NCI-H1417 (cell line): ENCODE data around the gene POTEC.
"Not testable (repeated sequence)": the region's sequence is repeated elsewhere in the genome, so short reads cannot be mapped to it uniquely, and the experiment has no call there.

Experiments
- DNase-seq, 3 experiments: peaks; one replicate each; lab custom pipeline; 2025; lab: John Stamatoyannopoulos, UW

POTEC gene

DNA sequence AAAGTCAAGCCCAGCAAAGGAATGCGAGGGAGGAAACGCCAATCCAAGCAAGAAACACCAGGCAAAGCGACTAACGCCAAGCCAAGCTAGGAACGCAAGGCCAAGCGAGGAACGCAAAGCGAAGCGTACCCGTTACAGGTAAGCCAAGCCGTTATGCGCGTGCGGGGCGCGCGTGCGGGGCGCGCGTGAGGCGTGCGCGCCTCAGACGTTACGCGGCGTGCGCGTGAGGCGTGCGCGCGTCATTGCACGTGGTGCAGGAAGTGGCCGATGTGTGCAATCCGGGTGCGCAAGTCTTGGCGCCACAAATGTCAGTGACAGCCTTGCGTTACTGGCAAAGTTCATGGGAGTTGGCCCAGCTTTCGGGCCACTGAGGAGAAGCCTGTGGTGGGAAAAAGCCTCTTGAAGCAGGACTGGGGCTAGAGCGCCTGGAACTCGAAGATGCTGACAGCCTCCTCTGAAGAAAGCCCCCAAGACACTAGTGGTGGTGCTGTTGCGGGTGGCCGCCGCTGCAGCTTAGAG is at the start of gene POTEC:
Gene POTEC (minus strand): TSS at position 155 of the 519 bp plus-strand sequence. CDS start 454 bp downstream, outside the sequence.
- DNase-seq: not testable (repeated sequence)

DNA sequence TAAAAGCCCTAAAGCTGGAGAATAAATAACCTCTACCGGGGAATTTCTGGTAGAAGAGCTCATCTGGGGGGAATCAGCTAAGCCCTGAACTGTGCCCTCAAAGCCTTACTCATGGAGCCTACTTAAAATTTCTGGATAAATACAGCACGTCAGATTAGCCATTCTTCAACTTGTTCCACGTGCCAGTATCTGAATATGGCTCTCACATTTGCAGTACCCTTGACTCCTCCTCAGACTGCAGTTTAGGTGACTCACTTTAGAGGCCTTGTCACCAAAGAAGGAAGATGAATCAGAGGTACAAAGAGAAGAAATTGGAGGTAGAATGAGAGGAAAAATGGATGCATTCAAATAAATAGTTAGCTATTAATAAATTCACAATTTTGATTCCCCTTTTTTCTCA is 34.6 kb upstream of the POTEC start:
- no peak for DNase-seq

DNA sequence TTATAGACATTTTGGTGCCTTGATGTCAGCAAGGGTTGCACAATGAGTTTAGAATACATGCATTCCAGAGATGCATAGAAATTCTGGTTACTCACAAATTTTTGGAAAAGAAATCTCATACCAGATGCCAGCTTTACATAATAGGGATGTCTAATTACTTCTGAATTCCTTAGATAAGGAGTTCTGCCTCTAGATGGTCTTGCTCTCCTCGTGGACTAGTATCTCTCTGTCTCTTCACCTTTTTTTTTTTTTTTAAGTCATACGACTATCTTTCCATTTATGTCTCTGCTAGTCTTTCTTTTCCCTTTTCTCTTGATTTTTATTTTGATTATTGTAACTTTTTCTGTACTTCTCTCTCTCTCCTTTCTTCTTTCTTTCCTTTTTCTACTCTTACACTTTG is 16.1 kb upstream of the POTEC start:
- DNase-seq: not testable (repeated sequence)

DNA sequence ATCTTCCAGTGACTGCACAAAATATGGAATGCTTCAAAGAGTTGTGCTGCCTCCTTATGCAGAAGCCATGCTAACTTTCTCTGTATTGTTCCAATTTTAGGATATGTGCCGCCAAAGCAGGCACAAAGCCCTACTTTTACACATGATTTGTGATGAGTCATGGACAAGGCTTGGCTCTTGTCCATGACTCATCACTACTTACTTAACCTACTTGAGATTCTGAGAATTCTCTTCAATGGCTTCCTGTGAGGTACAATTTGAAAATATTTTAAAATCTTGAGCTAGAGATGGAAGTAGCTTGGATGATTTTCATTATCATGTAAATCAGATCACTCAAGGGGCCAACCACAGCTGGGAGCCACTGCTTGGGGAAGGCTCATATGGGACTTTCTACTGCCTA is 11.7 kb downstream of the POTEC start:
- not testable (repeated sequence) for DNase-seq

DNA sequence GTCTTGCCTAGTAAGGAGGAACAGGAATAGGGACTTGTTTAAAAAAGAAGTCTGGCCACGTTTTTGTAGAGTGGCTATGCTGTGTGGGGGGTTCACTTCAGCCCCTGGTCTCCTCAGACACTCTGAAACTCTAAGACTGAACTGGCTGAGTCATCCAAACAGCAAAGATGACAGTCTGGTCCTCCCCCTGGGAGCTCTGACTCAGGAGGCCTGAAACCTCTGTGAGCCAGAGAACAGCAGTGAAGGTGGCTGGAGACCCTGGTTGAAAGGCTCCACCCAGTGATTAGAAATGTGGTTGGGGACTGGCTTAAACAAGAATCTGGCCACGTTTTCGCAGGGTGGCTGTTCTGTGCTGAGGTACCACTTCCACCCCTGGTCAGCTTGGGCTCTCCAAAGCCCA is 32.7 kb downstream of the POTEC start:
- DNase-seq: not testable (repeated sequence)

DNA sequence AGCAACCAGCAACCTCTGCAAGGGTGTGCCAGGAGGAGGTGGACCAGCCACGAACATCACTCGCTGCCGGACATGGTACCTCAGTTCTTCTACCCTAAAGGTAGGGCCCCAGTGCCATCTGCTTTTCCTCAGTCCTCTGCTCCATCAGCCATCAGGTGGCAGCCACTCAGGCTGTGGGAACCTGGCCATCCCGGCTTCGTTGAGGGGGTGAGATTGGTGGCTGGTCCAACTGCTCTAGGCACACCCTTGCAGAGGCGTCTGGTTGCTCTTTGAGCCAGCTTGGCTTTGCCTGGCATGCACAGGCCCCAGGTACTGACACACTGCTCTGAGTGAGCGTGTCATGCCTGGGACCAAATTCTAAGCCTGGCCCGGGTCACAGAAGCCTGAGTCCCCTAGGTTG is 39.7 kb downstream of the POTEC start:
- not testable (repeated sequence) for DNase-seq

DNA sequence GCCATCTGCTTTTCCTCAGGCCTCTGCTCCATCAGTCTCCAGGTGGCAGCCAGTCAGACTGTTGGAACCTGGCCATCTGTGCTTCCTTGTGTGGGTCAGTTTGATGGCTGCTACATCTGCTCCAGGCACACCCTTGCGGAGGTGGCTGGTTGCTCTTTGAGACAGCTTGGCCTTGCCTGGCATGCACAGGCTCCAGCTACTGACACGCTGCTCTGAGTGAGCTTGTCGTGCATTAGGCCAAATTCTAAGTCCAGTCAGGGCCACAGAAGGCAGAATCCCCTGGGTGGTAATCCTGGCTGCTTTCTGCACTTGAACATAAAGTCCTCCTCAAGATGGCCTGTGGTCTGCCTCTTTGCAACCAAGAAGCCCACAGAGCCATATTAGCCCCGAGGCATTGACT is 41.5 kb downstream of the POTEC start:
- not testable (repeated sequence) for DNase-seq

DNA sequence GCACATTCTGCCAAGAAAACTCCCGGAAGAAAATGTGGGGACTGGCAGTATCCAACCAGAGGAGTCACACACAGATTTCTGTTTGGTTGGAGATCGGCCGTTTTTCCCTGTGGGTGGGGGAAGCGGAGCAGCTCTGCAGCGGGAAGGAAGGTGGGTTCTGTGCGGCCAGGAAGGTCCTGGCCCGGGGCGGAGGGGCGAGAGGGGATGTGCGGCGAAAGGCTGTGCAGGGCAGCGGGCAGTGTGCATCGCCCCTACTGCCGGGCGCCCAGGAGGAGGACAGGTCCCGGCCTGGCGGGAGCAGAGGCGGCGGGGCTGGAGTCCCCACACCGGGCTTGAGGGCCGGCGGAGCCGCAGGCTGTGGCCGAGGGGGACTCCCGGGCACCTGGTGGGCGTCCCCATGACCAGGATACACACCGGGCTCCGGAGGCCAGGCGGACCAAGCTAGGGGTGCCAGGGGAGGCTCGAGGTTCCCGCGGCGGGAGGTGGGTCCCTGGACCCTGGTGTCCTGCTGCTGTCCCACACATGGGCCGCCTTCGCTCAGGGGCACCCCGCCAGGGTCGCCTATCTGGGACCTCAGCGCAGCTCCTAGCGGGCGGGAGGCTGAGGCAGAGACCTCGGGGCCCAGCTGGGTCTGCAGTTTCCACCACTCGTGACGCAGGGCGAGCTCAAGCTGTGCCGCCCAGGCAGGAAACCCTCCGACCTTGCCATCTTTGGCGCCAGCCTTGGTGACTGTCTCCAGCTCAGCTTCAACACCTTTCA is 54.0 kb downstream of the POTEC start:
- DNase-seq: not testable (repeated sequence)

DNA sequence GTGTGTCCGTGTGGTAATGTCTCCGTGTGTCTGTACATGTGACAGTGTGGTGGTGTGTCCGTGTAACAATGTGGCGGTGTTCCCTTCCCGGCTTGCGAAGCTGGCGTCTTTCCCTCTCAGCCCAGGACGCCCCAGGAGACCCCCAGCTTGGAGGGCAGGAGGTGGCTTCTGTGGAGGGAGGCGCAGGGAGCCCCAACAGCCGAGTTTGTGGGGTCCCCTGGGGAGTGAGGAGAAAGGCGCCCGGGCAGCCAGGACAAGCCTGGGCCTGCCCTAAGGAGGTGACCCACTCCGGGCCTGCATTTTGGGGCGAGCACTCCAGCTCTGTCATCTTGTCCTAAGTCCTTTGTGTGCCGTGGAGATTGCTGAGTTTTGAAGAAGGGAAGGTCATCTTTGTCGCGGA is 54.6 kb downstream of the POTEC start:
- not testable (repeated sequence) for DNase-seq

DNA sequence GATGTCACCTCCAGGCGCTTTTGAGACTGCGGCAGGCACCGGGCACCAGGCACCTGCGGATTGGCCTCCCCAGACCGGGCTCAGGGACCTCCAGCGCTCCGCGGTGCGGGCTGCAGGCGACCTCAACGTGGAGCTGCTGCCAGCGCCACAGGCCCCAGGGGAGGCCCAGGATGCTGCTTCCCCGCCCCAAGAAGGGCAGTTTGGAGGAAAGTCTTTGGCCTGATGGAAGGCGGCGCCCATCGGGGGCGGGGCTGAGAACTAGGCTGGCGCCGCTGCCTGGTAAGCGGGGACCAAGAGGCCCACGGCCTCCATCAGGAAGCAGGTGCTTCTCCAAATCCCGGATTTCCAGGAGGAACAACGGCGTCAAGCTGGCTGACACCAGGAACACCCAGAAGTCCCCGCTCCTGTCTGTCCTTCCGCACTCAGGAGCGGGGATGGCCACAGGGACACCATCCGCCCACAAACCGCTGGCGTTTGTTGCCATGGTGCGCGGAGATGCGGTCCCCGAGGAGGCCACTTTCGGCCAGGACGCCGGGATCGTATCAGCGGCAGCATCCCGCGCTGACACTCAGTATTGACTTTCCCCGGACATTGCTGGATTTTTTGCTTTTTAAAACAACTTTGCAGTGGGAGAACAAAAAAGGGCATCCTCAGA is 56.3 kb downstream of the POTEC start:
- DNase-seq: not testable (repeated sequence)

DNA sequence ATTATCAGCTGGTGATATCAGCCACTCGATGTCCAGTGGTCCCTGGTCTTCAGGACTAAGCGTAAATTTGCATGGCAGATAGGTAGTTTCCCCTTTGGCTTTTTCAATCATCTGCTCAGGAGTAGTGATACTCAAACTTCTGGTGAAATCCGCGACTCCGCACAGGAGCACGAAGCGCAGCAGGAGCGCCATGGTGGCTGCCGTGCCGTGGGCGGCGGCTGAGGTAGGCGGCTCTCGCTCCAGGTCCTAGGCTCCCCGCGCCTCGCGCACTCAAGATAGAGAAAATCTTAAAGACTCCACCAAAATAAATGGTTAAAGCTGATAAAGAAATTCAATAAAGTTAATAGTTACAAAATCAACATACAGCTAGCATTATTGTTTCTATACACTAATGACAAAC is 64.3 kb downstream of the POTEC start:
- not testable (repeated sequence) for DNase-seq

DNA sequence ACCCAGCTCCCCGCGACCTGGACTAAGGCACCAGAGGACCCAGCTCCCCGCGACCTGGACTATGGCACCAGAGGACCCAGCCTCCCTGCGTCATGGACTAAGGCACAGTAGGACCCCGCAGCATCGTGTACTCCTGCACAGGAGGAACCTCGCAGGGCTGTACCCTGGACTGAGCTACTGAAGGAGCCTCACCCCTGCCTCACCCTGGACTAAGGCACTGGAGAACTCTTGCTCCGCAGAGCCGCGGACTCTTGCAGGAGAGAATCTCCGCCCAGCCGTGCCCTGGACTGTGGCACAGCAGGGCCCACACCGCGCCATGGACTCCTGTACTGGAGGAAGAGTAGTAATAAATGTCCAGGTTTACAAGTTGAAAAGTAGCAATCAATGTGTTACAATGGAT is 67.9 kb downstream of the POTEC start:
- not testable (repeated sequence) for DNase-seq

DNA sequence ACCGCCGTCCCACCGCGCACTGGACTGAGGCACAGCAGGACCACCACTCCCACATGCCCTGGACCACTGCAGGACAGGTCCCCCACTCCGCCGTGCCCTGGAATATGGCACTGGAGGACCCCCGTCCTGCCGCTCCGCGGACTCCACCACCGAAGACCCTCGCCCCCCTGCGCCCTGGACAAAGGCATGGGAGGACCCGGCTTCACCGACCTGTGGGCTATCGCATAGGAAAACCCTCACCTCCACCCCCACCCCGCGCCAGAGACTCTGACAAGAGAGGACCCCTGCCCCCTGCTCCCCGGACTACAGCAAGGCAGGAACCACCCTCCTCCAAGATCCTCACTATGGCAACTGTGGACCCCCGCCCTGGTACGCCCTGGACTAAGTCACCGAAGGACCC is 68.6 kb downstream of the POTEC start:
- not testable (repeated sequence) for DNase-seq

DNA sequence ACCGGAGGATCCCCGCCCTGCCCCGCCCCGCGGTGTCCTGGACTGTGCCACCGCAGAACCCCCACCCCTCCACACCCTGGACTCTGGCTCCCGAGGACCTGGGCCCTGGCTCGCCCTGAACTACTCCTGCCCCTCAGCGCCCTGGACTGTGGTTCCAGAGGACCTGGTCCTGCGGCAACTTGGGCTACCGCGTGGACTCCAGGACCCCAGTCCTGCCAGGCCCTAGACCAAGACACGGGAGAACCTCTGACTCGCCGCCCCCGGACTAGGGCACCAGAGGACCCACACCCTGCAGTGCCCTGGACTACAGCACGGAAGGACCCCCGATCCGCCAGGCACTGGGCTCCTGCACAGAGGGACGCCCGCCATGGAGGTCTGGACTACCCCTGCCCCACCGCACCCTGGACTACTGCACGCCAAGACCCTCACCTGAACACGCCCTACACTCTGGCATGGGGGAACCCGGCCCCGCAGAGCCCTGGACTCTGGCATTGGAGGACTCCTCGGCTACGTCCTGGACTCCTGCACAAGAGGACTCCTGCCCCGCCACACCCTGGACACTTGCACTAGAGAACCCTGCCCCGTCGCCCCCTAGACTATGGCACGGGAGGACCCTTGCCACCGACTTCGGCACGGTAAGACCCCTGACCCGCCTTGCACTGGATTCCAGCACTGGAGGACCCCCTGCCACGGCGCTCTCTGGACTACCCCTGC is 69.2 kb downstream of the POTEC start:
- not testable (repeated sequence) for DNase-seq

DNA sequence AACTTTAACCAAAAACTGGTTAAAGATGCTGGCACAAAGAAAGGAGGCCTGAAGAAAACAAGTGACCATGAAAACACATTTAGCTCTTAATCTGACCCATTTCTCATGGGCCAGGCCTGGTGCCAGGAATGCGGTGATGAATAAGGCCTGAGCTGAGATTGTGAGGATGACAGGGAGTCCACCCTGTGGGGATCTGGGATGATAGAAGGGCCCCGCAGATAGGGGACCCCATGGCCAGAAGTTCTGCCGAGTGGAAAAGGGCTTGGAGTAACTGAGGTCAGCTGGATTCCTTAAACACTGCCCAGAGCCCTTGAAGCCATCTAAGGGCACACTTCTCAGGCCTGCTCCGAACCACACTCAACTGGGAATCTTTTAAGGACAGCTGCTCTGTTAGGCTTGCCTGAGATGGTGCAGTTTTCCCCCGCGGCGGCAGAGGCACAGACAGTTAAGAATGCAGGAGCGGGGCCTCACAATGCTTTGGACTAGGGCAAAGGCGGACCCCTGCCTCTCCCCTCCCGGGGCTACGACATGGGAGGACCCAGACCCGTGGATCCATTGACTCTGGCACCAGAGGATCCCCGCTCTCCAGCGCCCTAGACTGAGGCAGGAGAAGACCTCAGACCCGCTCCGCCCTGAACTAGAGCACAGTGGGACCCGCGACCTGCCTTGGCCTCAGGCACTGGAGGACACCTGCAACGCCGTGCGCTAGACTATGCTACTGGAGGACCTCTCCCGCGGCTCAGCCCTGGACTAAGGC is 70.0 kb downstream of the POTEC start:
- DNase-seq: not testable (repeated sequence)

DNA sequence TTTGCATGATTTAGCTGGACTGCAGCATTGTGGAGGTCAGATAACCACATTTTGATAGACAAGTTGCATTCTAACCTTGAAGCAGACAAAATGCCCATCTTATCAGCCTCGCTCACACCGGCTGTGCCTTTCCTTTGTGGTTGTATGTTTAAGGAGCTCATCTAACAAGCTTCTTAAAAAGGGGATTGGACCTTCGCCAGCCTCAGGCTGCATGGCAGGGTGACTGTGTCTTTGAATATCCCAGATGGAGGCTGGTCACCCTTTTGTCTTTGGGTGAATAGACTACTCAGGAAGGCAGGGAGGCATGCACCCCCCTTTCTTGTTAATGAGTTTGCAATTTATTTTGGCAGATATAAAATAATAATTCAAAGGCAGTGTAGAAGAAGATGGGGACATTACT is 72.1 kb downstream of the POTEC start:
- DNase-seq: not testable (repeated sequence)

DNA sequence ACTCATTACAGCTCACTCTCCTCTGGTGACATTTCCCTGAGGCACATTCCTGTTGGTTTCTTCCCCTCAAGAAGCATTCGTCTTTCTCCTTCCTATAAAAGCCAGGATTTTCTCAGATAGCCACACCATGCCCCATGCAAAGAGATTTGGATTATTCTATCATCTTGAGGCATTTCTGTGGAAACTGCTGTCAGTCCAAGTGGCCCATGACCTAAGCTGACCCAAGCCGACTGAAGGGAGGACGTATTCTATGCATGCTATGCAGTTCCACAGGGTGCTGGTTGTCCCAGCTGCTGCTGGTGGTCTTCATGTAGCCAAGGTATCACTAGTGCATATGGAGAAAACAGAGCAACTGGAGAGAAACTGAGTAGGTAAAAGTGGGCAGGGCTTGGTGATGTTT is 73.0 kb downstream of the POTEC start:
- DNase-seq: not testable (repeated sequence)

DNA sequence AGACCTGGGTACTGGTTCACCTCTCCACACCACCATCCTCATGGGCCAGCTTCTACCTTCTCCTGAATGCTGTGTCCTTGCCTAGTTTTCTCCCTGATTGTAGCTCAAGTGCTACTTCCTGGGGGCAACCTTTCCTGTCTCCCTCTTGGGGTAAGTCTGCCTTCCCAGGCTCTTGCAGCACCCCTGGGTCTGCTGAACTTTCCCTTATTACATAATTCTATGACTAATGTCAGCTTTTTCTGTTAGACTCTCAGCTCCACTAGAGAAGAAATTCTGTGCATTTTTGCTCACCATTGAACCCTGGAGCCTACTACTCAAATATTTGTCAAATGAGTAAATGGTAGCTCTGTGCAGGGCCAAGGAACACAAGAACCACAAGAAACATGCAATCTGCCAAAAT is 73.4 kb downstream of the POTEC start:
- not testable (repeated sequence) for DNase-seq

DNA sequence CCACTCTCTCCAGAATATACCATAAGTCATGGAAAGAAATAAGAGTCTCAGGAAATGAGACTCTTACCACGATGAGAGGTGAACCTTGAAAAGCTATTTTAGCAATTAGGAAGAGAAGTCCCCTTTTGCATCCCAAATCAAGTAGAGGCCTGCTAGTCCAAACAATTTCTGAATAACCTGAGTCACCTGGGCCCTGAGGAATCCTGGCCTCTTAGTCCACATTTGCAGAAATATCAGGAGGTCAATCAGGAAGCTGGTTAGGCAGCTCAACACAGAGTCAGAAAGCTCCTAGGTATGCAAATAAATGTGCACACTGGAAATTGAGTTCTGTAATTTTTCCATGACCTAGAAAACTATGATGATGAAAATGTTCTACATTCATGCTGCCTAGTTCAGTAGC is 77.4 kb downstream of the POTEC start:
- not testable (repeated sequence) for DNase-seq
